ENCODE measurements around the gene APBB2.
A peak's percentile ranks its signal among the peaks of the same experiment; 100 is the strongest.

Gene APBB2

DNA sequence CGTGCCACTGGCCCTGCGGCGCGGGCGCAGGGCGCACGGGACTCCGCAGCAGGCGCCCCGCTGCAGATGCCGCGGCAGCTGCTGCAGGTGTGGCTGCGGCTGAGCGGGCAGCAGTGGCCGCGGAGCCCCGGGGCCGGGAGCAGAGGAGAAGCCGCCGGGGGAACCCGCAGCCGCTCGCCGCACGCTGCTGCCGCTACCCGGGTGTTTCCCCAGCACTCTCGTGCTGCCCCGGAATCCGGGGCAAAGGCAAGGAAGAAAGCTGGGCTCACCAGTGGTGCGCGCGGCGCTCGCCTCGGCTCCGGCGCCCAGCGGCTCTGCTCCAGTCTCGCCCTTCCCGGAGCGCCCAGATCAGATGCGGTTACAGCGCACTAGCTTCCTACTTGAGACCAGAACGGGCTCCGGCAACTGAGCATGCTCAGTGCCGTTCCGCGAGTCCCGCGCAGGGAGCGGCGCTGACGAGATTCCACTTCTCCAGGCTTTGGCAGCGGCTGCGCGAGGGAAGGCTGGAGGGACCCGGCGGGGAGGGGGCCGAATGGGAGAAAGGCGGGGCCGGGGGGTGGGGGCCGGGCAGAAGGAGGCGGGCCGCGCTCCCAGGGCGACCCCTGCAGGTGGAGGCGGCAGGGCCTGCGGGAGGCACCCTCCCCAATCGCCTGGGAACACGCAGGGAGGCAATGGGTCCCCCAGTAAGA lies at the start of gene APBB2:
TSS of gene APBB2 (minus strand) at position 407 of the 689 bp plus-strand sequence. CDS start 181,288 bp downstream, outside the sequence.
- peak; percentile 94 to 95 for DNase-seq (ENCODE audit: low read depth in 2 of 2)

DNA sequence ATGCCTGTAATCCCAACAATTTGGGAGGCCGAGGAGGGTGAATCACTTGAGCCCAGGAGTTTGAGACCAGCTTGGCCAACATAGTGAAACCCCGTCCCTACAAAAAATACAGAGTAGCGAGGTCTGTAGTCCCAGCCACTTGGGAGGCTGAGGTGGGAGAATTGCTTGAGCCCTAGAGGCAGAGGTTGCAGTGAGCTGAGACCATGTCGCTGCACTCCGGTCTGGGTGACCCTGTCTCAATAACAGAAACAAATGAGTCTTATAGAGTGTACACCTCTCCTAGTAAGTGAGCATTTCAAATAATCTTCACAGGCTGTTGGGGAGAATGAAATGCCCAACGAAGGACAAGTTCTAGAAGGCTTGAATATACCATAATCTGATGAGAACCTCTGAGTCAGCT lies 47.9 kb upstream of the APBB2 start:
- no peak for DNase-seq (ENCODE audit: low read depth in 2 of 2)

GRCh38 chr4:41260116-41260733 lies 45.9 kb upstream of the APBB2 start:
- no peak for DNase-seq (ENCODE audit: low read depth in 2 of 2)

DNA sequence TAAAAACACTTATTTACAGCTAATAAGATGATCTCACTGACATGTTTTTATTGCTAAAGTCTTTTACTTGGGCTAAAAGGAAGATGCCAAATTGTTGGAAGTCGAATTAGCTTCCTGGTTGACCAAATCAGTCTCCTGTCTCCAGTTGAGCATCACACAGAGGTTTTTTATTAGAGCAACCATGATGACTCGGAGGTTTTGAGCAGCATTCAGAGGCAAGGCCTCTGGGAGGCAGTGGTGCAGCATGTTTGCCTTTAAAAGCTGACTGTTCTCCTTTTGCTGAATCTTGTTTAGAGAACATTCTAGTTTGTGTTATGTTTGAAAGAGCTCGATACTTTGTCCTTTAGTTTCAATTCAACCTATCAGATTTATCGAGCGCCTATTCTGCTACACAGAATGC lies 44.4 kb upstream of the APBB2 start:
- DNase-seq (ENCODE audit: low read depth in 2 of 2), result peak; percentile 44 to 49

DNA sequence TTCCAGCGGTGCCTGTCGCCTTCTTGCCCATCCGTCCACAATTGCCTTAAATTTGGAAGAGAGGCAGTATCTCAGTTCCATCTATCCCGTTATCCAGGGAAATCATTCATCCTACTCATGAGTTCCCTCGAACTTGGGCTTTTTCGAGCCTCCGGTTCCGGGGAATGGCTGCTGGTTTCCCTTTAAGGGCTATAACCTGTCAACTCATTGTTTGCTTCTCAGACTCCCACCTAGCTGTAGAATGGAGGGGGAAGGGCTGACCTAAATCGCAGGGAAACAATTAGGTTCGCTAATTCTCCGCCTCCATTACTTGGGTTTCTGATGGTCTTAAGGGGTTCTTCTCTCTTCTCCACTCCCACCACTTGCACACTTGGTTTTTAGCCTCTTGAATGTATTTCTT lies 43.6 kb upstream of the APBB2 start:
- no peak for DNase-seq (ENCODE audit: low read depth in 2 of 2)

DNA sequence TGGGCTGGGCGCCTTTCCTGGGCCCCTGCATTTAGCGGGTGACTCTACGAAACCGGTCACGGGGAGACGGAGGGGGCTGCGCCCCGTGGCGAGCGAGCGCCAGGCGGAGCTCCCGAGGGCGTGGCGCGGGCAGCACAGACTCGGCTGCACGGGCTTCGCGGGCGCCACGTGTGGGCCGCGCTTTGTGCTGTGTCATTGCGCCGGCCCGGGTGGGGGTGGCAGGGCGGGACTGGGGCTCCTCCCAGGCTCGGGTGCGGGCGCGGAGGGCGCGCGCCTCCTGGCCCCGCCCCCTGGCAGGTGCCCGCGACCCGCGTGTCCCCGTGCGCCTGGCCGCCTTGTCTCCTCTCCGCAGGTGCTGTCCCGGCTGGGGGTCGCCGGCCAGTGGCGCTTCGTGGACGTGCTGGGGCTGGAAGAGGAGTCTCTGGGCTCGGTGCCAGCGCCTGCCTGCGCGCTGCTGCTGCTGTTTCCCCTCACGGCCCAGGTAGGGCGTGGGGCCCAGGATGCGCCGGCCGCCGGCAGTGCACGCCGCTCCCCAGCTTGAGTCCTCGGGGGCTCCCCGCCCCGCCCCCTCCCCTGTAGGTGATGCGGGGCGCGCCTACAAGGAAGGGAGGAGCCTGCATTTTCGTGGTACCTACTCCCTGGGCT lies 43.0 kb upstream of the APBB2 start:
- DNase-seq (ENCODE audit: low read depth in 2 of 2), result no peak

DNA sequence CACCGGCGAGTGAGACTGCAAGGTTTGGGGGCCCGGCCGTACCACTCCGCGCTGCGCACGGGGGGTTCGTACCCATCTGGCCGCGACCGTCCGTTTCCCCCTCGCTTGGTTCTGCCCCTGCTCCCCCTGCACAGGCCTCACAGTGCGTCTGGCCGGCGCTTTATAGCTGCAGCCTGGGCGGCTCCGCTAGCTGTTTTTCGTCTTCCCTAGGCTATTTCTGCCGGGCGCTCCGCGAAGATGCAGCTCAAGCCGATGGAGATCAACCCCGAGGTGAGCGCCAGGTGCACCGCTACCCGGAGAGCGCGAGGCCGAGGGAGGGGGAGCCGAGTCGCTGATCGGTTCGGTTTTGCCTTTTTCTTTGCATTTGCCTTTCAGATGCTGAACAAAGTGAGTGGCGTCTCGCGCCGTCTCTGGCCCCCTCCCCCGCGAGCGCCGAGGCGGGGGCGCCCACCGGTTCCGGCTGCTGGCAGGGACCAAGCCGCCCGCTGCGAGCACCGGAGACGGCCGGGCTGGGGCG lies 42.5 kb upstream of the APBB2 start, which contains the start of gene UCHL1:
TSS of gene UCHL1 (plus strand) at position 189 of the 517 bp plus-strand sequence. CDS start at position 238, 49 bp downstream.
- peak; percentile 86 to 88 for DNase-seq (ENCODE audit: low read depth in 2 of 2)

DNA sequence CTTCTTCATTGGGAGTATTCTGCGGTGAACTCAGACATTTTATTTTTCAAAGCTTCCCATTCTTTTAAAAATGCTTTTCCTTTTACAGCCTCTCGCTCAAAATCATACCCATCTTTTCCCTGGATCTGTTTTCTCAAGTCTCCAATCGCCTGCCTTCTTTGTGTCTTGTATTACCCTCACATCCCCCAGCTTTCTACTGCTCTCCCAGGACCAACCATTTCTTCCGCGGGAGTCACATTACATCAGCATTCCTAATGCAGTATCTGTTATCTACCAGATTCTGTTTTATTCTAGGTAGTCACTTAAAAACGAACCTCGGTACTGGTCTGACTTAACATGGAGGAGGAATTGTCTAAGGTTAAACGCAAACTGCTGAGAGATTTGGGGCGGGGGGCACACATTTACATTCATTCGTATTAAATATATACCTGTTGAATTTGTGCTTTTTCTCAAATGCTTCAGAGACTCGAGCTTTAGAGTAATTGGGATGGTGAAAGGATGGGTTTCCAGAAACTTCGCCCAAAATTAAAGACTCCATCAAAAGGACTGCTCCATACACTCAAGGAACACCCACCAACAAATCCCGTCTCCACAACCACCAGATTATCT lies 41.9 kb upstream of the APBB2 start:
- peak; percentile 38 to 49 for DNase-seq (ENCODE audit: low read depth in 2 of 2)

- DNase-seq (ENCODE audit: low read depth in 2 of 2), result no peak
Measured at GRCh38 chr4:41245983-41246382, 31.6 kb upstream of the APBB2 start.

GRCh38 chr4:41241919-41242318 lies 27.6 kb upstream of the APBB2 start:
- DNase-seq (ENCODE audit: low read depth in 2 of 2), result no peak

DNA sequence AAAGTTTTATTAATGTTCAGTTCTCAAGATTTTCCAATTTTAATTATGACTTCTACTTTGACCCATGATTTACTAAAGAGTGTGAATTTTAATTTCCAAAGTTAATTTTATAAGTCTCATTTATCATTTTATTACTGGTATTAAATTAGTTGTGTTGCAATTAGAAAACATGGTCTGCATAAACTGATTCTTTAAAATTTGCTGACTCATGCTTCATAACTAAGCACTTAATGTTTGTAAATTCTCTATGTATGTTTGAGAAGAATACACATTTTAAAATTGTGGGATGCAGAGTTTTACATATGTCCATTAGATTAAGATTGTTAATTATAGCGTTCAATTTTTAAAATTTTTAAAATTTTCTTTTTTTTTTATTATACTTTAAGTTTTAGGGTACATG lies 22.2 kb upstream of the APBB2 start:
- no peak for DNase-seq (ENCODE audit: low read depth in 2 of 2)

DNA sequence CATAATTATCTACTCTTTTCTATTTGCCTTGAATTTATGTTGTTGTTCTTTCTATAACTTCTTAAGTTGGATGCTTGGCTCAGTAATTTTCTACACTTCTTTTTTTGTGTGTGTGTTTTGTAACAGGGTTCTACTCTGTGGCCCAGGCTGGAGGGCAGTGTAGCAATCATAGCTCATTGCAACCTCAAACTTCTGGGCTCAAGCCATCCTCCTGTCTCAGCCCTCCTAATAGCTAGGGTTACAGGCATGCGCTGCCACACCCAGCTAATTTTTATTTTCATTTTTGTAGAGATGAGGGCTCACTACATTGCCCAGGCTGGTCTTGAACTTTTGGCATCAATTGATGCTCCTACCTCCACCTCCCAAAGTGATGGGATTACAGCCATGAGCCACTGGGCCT lies 21.7 kb upstream of the APBB2 start:
- DNase-seq (ENCODE audit: low read depth in 2 of 2), result no peak

- DNase-seq (ENCODE audit: low read depth in 2 of 2), result no peak
Measured at GRCh38 chr4:41232856-41233255, 18.5 kb upstream of the APBB2 start.

DNA sequence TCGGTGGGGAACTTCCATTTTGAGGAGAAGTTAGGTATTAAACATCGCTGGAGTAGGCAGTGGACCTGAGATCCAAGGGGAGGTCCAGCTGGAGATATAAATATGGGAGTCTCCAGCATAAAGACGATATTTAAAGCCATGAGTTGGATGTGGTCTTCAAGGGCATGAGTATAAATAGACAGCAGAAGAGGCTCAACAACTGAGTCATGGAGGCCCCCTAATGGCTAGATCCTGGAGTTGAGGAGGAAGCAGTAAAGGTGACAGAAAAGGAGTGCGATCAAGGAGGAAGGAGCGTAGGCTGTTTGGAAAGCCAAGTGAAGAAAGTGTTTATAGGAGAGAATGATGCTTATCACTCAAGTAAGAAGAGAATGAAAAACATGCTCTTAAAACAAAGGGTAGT lies 18.1 kb upstream of the APBB2 start:
- no peak for DNase-seq (ENCODE audit: low read depth in 2 of 2)

GRCh38 chr4:41227902-41228301 lies 13.6 kb upstream of the APBB2 start:
- DNase-seq (ENCODE audit: low read depth in 2 of 2), result no peak

GRCh38 chr4:41221850-41222645 lies 7.7 kb upstream of the APBB2 start:
- DNase-seq (ENCODE audit: low read depth in 2 of 2), result no peak

GRCh38 chr4:41219421-41219950 lies 5.1 kb upstream of the APBB2 start:
- DNase-seq (ENCODE audit: low read depth in 2 of 2), result no peak

GRCh38 chr4:41218703-41219102 lies 4.4 kb upstream of the APBB2 start:
- no peak for DNase-seq (ENCODE audit: low read depth in 2 of 2)

DNA sequence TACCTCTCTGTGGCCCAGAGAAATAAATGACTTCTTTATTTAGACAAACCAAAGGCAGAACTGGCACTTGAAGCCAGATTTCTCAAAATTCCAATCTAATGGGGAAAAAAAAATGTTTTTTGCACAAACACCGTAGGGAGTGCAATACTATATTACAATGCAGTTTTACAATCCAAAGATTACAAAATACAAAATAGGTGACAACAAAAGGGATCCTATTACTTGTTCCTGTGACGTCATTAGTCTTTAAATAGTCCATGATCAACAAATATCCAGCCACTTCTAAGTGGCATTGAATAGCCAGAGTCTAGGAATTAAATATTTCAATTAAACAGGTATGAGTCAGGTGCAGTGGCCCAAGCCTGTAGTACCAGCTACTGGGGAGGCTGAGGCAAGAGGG lies 3.0 kb upstream of the APBB2 start:
- DNase-seq (ENCODE audit: low read depth in 2 of 2), result no peak

- no peak for DNase-seq (ENCODE audit: low read depth in 2 of 2)
Measured at GRCh38 chr4:41217020-41217333, 2.6 kb upstream of the APBB2 start.

DNA sequence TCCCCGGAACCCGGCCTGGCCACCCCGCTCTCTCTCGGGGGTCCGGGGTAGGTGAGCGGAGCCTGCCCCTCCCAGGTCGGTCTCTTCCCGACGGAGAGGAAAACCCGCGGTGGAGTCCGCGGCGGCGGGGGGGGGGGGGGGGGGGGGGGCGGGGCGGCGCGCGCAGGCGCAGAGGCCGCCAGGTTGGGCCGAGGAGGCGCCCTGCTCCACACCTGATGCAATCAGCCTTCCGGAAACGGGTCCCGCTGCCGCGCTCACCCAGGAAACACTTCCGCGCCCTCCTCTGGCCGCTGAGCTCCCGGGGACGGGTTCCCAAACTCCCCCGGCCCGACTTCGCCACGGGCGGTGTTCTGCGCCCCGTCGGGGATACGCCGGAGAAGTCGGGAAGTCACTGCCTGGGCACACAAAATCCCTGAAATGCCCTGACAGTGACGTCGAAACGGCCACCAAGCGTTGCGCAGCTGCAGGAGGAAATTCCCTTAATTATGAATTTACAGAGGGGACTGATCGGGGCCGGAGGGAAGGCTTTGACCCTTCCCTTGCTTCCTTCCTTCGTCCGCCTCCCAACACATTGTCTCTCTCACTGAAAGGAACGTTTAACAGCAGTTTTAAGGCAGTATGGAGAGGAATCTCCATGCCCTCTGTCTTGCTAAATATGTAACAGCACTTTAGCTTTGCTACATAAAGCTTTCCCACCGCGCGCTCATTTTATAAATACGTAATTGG lies 2.1 kb upstream of the APBB2 start:
- no peak for DNase-seq (ENCODE audit: low read depth in 2 of 2)

Measured in fibroblast of skin of left biceps (primary cell).